Subcutaneous abdominal adipose tissue (tissue), 5 donors: Measurements from ENCODE around the gene ABCA4.

ENCODE experiments used
- H3K27ac ChIP-seq: one replicate; pipeline ENCODE4 v1.7.0; 2013; ENCODE audit warnings: low read depth, mild to moderate bottlenecking, inconsistent platforms, low read length, moderate library complexity
- H3K27me3 ChIP-seq, 5 donors: one replicate each; pipeline ENCODE4 v1.7.0; 2013; ENCODE audit warnings: low read length in 5 of 5, inconsistent platforms in 1 of 5; ENCODE audit not compliant: control insufficient read depth in 5 of 5, insufficient read depth in 4 of 5
- H3K36me3 ChIP-seq, 5 donors: one replicate each; pipeline ENCODE4 v1.7.0; 2013; ENCODE audit warnings: low read length in 5 of 5; ENCODE audit not compliant: control insufficient read depth in 5 of 5, insufficient read depth in 5 of 5
- H3K4me1 ChIP-seq, 5 donors: one replicate each; pipeline ENCODE4 v1.7.0; 2013; ENCODE audit warnings: low read length in 5 of 5, mild to moderate bottlenecking in 3 of 5, moderate library complexity in 1 of 5; ENCODE audit not compliant: control insufficient read depth in 5 of 5, insufficient read depth in 5 of 5
- H3K4me3 ChIP-seq, 5 donors: one replicate each; pipeline ENCODE4 v1.7.0; 2013; ENCODE audit warnings: low read length in 5 of 5, low read depth in 1 of 5
- H3K9ac ChIP-seq, 5 donors: one replicate each; pipeline ENCODE4 v1.7.0; 2013; ENCODE audit warnings: low read length in 5 of 5, mild to moderate bottlenecking in 4 of 5, moderate library complexity in 3 of 5
- H3K9me3 ChIP-seq, 5 donors: one replicate each; pipeline ENCODE4 v1.7.0; 2013; ENCODE audit warnings: low read length in 5 of 5; ENCODE audit not compliant: control insufficient read depth in 5 of 5
- donor health status: healthy.
- donor health status: healthy.
- donor health status: healthy.
- donor health status: healthy.
- donor health status: healthy.

The ABCA4 gene

DNA sequence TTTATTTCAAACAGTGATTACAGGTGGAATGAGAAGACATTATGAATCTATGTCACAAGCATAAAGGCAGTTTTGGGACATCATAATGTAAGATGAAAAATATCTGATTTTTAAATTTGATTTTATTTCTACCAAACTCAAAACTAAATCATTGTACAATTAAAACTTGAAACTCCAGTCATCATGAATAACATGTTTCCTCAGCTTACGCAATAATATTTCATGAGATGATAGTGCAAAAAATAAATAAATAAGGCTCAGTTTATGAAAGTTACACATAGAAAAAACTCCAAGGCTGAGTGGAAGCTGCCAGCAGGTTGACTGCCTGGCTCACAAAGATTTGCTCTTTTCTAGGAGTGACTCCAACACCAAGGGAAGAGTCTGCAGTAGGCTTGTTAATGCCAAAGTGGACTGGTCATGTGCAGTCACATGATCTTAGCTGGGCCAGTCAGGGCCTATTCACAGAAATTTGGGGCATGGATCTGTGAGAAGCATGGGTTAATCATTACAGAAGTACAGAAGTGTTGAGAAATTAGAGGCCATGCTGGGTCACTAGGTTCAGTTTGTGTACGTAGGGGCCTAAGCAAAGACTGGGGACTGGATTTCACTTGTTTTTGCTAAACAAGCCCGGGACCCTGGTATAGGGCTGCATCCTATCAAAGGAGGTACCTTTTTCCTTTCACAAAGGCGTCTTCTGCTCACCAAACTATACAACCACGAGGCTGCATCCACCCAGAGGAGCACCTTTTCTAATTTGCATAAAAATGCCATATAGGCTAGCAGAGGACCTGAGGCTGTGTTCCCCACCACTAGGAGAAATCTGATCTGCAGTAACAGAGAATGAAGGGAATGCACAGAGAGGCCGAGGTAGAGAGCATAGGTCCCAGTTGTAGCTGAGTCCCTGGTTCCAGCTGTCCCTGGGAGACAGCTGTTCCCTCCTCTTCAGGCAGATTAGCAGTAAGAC lies 4.9 kb upstream of the ABCA4 start:
- H3K9ac ChIP-seq: no peak overlapping the region
- no peaks in the 10 kb centered on the region for H3K9me3 ChIP-seq
- peaks cover 0 to 8% (median 5%) of the 10 kb centered on the region in 5 donors for H3K4me1 ChIP-seq
- H3K27me3 ChIP-seq: peaks cover 0 to 4% (median 0%) of the 10 kb centered on the region in 5 donors
- no peak overlapping the region for H3K4me3 ChIP-seq
- H3K27ac ChIP-seq: no peak overlapping the region
- no peaks in the 10 kb centered on the region for H3K36me3 ChIP-seq

DNA sequence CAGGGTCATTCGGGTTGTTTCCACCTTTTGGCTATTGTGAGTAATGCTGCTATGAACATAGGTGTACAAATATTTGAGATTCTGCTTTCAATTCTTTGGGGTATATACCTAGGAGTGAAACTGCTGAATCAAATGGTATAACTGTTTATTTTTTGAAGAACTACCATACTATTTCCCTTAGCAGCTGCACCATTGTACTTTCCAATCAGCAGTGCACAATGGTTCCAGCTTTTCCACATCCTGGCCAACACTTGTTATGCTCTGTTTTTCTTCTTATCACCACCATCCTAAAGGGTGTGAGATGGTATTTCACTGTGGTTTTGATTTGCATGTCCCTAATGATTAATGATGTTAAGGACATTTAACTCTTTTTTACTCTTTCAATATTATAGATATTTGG lies 3.6 kb upstream of the ABCA4 start:
- H3K9me3 ChIP-seq: no peaks in the 10 kb centered on the region
- H3K27ac ChIP-seq: no peak overlapping the region
- peaks cover 0 to 4% (median 0%) of the 10 kb centered on the region in 5 donors for H3K27me3 ChIP-seq
- no peak overlapping the region for H3K4me3 ChIP-seq
- no peaks in the 10 kb centered on the region for H3K36me3 ChIP-seq
- no peak overlapping the region for H3K9ac ChIP-seq
- H3K4me1 ChIP-seq: peaks cover 0 to 8% (median 5%) of the 10 kb centered on the region in 5 donors

DNA sequence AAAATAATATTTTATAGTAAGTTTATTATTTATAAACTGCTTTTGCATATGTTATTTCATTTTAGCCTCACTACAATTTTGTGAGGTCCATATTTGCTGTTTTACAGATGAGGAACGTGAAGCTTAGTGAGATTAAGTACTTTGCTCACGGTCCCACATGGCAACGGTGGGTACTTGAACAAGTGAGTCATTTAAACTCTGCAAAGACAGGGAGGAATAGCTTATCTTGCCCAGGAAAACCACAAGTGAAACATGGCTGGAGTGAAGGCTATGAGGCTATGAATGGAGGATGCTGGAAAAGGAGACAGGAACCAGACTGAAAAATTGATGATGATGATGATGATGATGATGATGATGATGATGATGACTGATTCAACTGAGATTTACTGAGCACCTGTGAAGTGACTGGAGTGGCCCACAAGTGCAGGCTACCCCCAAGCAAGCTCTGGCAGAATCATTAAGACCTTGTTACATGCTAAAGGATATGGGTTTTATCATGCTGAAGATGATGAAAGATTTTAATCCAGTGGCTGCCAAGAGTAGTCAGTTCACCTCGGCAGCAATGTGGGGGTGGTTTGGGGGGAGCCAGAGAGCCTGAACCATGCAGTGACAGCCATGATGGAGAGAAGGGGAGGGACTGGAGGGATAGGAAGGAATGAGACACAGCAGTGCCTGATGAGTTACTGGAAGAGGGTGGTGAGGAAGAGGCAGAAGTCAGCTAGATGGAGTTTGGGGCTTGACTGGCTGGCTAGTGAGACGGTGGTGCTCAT lies 1.4 kb upstream of the ABCA4 start:
- H3K27ac ChIP-seq: no peak overlapping the region
- no peaks in the 10 kb centered on the region for H3K36me3 ChIP-seq
- H3K4me3 ChIP-seq: no peak overlapping the region
- no peaks in the 10 kb centered on the region for H3K9me3 ChIP-seq
- no peak overlapping the region for H3K9ac ChIP-seq
- peaks cover 0 to 4% (median 0%) of the 10 kb centered on the region in 5 donors for H3K27me3 ChIP-seq
- peaks cover 0 to 16% (median 11%) of the 10 kb centered on the region in 5 donors for H3K4me1 ChIP-seq

DNA sequence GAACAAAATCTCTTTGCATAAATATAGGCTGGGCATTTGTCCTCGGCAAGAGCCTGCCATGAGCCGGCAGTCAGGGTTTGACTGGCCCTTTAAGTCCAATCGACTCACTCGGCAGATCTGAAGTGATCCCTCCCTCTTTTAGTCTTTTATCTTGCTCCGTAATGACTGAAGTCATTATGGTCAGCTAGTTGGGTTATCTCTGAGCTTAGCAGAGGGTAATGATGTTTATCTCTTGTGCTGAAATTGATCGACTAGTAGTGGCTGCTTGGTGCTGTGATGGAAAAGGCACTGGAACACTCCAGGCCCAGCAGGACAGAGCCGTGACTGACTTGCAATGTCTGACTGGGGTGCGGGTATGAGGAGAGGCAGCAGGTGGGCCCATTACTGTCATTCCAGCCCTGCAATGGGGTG lies 468 bp upstream of the ABCA4 start:
- no peak overlapping the region for H3K9ac ChIP-seq
- no peak overlapping the region for H3K27ac ChIP-seq
- peaks cover 1 to 23% (median 16%) of the 10 kb centered on the region in 5 donors for H3K4me1 ChIP-seq
- no peaks in the 10 kb centered on the region for H3K36me3 ChIP-seq
- H3K9me3 ChIP-seq: no peaks in the 10 kb centered on the region
- H3K27me3 ChIP-seq: peaks cover 0 to 4% (median 0%) of the 10 kb centered on the region in 5 donors
- no peak overlapping the region for H3K4me3 ChIP-seq

DNA sequence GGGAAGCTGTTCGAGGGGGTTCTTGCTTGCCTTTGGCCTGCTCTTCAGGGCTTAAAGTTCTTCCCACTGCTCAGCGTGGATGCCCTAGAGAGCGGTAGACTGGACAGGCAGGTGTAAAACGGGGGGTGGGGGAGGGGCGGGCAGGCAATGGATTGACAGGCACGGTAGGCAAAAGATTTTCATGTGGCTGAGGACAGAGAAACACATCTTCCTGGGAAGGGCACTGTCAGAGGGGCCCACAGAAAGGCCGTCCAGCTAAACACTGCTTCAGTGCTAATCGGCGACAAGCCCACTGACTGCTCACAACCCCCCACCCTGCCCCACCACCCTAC lies 412 bp downstream of the ABCA4 start:
- no peaks in the 10 kb centered on the region for H3K9me3 ChIP-seq
- H3K4me1 ChIP-seq: peaks cover 1 to 23% (median 13%) of the 10 kb centered on the region in 5 donors
- no peak overlapping the region for H3K4me3 ChIP-seq
- no peak overlapping the region for H3K27ac ChIP-seq
- no peaks in the 10 kb centered on the region for H3K36me3 ChIP-seq
- no peak overlapping the region for H3K9ac ChIP-seq
- H3K27me3 ChIP-seq: peaks cover 0 to 4% (median 0%) of the 10 kb centered on the region in 5 donors

DNA sequence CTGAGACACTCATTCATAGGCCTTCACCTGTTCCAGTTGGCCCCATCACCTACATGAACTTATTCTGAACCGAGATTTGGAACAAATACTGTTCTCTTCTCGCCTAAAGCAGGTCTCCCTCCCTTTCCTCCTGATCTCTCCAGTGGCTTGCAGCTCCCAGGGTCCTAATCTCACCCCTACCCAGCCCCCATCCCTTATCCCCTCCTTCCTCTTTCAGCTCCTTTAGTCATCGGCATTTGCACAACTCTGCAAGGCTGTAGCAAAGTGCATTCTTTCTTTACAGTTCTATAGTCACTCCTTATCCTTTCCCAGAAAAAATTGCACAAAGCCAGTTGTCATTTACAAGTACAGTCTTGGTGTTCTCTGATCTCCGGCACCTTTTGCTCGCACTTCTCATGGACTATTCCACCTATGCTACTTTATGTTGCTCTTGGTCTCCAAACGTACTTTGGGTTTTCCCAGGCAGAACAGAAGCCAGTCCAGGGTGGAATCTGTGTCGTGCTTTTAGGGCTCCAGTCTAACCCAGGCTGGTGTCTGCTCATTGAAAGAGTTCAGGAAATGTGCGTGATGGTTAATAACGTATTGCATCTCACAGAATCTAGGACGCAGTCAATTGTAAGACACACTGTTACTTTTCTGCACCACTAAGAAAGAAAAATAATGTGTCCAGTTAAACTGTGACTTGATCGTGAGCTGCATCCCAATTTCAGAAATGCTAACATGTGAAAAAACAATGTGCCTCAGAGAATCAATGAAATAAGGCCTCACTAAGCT lies 965 bp downstream of the ABCA4 start:
- Histone ChIP-seq H3K36me3 (no peaks in the 10 kb centered on the region), H3K4me1 (peaks cover 1 to 23% (median 13%) of the 10 kb centered on the region in 5 donors), H3K27me3 (peaks cover 0 to 4% (median 0%) of the 10 kb centered on the region in 5 donors), H3K27ac (no peak overlapping the region), H3K4me3 (no peak overlapping the region), H3K9ac (no peak overlapping the region), H3K9me3 (no peaks in the 10 kb centered on the region)

DNA sequence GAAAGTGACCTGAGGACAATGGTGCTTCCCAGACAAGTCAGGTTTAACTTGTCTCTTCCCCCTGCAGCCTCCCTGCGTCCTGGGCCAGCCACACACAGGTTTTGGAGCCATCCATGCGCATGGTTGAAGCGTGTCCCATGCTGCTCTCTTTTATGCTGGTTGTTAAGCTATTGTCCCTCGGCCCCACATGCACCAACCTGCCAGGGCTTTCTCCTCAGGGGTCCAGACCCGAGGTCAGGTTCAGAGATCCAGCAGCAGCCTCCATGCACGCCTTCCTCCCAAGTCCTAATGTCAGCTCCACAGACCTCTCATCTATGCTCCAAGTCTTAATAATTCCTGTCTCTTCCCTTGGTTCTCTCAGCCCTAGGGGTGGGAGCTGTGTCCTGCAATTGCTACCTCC lies 1.6 kb downstream of the ABCA4 start:
- Histone ChIP-seq H3K9me3 (no peaks in the 10 kb centered on the region), H3K36me3 (no peaks in the 10 kb centered on the region), H3K27ac (no peak overlapping the region), H3K27me3 (peaks cover 0 to 4% (median 0%) of the 10 kb centered on the region in 5 donors), H3K4me1 (peaks cover 1 to 23% (median 13%) of the 10 kb centered on the region in 5 donors), H3K9ac (no peak overlapping the region), H3K4me3 (no peak overlapping the region)

DNA sequence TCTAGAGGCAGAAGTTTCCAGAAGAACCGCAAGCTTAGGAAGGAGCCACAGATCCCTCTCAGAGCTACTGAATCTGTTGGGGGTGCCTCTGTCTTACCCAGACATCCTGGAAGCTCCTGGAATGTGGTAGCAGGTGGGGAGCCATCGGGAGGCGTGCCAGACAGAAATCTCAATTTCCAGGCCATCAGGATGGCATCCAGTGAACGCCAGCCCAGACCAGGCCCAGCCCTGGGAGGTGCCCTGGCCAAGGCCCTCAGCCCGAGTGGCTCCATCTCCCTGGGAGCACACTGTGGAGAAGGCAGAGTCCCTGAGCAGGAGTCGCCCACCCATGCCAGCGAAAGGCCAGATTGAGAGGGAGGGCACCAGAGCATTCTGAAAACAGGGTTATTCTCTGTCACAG lies 2.5 kb downstream of the ABCA4 start:
- Histone ChIP-seq H3K27ac (no peak overlapping the region), H3K9me3 (no peaks in the 10 kb centered on the region), H3K9ac (no peak overlapping the region), H3K36me3 (no peaks in the 10 kb centered on the region), H3K4me3 (no peak overlapping the region), H3K27me3 (peaks cover 0 to 4% (median 0%) of the 10 kb centered on the region in 5 donors), H3K4me1 (peaks cover 1 to 23% (median 17%) of the 10 kb centered on the region in 5 donors)

DNA sequence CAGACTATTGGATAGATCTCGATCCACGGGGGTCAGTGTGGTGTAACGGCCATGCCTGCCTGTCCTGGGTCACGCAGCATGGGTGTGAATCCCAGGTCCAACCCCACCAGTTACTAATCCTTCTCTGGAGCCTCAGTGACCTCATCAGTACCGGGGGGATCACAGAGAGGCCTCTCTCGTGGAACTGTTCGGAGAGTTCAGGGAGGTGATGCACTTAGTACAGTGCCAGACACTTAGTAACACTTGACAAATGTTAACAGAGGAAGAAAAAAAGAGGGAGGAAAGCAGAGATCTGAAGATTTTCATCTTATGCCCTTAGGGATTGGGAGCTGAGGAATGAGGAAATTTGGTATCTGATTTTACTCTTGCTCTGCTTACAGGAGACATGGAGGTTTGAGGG lies 2.9 kb downstream of the ABCA4 start:
- Histone ChIP-seq H3K4me3 (no peak overlapping the region), H3K9me3 (no peaks in the 10 kb centered on the region), H3K27ac (no peak overlapping the region), H3K27me3 (peaks cover 0 to 4% (median 0%) of the 10 kb centered on the region in 5 donors), H3K4me1 (peaks cover 1 to 23% (median 17%) of the 10 kb centered on the region in 5 donors), H3K9ac (no peak overlapping the region), H3K36me3 (no peaks in the 10 kb centered on the region)
